ENCODE data around the gene SASH1.

SASH1 gene

GRCh38 chr6:148596891-148597455, 254.3 kb downstream of the SASH1 start:
- DNase-seq: no peak

- DNase-seq: no peak
Observed at GRCh38 chr6:148598724-148599123, 256.1 kb downstream of the SASH1 start.

GRCh38 chr6:148599967-148600426, 257.4 kb downstream of the SASH1 start:
- no peak for DNase-seq
